ENCODE data around the gene HOXD3. TPM values are rescaled to one million over a fixed set of nuclear protein-coding genes. Genes with fewer than 3 reads are reported as not detected.

The HOXD3 gene
- total and polyA plus RNA-seq, 7 experiments from 2014 or later: not detected

DNA sequence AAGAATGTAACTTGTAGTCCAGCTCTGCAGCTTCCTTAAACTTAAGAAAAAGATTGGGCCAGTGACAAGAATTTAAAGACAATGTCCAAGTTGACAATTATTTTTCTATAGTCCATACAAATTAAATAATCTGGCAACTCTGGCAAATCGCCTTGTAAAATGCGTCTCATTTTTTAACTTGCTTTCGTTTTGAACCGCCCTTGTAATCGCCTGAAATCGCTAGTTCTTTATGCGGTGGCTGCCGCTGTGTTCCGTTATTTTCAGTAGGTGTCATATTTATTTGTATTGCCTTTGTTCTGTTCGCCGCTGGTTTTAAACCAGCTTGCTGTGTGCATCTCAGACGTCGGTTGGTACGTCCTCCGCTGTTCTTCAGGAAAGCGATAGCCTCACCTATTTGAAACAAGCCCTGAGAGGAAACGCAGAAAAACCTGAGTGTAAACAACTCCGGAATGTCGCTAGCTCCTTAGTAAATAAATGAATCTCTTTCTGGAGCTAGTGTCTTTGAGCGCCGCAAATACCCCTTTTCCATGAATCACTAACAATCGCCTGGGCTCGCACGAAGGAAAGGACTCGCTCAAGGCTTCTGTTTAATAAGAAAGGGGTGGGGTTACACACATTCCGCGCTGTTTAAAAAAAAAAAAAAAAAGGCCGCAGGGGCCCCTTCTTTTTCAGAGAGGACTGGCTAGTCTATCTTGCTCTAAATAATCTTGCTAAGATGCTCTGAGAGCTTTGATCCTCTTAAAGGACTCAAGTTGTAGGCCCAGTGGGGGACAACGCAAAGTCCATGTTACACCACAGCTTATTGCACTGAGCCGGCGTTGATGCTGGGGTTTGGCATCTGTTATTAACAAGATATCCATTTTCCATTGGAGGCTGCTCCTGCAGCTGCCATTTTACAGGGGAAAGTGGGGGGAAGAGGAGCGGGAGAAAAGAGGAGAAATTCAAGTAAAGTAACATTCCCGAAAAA lies 24.6 kb upstream of the HOXD3 start:
- peaks cover 3 to 16% of the 10 kb centered on the region in 2 donors for H3K4me1 ChIP-seq (ENCODE audit: control insufficient read depth in 2 of 2, insufficient read depth in 2 of 2, low read length in 2 of 2)
- peak overlapping the region; percentile 65 to 92 (median 75) for H3K4me3 Mint-ChIP-seq
- DNase-seq (no peak), ATAC-seq (no peak)
- H3K36me3 Mint-ChIP-seq: peaks cover 0 to 5% (median 0%) of the 10 kb centered on the region in 5 donors
- no peaks in the 10 kb centered on the region for H3K36me3 ChIP-seq (ENCODE audit: control insufficient read depth in 2 of 3, insufficient read depth in 3 of 3, low read length in 3 of 3)
- peak overlapping the region in 4 of 9 donors; percentile 6 to 57 (median 28) for H3K27ac Mint-ChIP-seq
- H3K4me3 ChIP-seq (ENCODE audit: low read length): peak overlapping the region; percentile 38
- peaks cover 0 to 39% (median 8%) of the 10 kb centered on the region in 11 donors for H3K9me3 Mint-ChIP-seq
- ChIA-PET CTCF (interaction anchor here (0.6 to 2.3 kb wide), 4 partner anchors 322 to 1016 kb away, joined by 3 to 12 read pairs (median 3); no protein-coding TSS in a partner anchor), POLR2A (interaction anchor here (0.6 to 1.4 kb wide), 3 partner anchors 13 to 1042 kb away, joined by 3 to 4 read pairs (median 3); no protein-coding TSS in a partner anchor)
- H3K4me1 Mint-ChIP-seq: peaks cover 17 to 53% (median 49%) of the 10 kb centered on the region in 7 donors
- no peak overlapping the region for H3K27ac ChIP-seq (ENCODE audit: low read depth, low read length)
- intact Hi-C loops (cut with micrococcal nuclease): loop anchor here (2.0 to 10.0 kb wide), 6 partner anchors 24 to 1632 kb away; partner anchors contain the start of genes HOXD12 (in 1 of the 2) and HOXD3 (in 1 of the 2)
- peaks cover 78 to 85% (median 83%) of the 10 kb centered on the region in 5 donors for H3K27me3 Mint-ChIP-seq
- H3K27me3 ChIP-seq (ENCODE audit: control insufficient read depth in 2 of 2, insufficient read depth in 2 of 2, low read length in 2 of 2): peaks cover 42 to 71% of the 10 kb centered on the region in 2 donors
- no peaks in the 10 kb centered on the region for H3K9me3 ChIP-seq (ENCODE audit: control insufficient read depth in 2 of 3, low read length in 3 of 3)

DNA sequence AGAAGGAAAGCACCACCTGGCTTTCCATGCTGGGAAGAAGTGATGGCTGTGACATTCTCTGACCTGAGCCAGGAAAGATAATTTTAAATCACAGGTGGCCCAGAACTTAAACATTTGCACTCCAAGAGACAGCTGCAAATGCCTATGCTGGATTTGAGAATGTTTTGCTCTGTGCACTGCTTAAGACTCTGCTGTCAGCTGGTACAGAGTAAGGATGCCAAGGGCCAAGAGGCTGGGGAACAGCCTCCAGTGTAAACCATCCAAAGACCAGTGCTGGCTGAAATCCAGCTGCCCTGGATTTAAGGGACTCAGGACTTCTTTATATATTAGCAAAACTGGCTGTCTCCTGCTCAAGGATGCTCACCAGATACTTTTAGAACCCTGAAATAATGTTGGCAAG lies 23.7 kb upstream of the HOXD3 start:
- peaks cover 0 to 5% (median 1%) of the 10 kb centered on the region in 5 donors for H3K36me3 Mint-ChIP-seq
- H3K4me3 Mint-ChIP-seq: no peak overlapping the region
- ChIA-PET CTCF (interaction anchor here (0.7 to 2.3 kb wide), 2 partner anchors 8 to 321 kb away, joined by 5 to 12 read pairs; no protein-coding TSS in a partner anchor), POLR2A (interaction anchor here (1.4 kb wide), 1 partner anchor 12 kb away, joined by 3 read pairs; no protein-coding TSS in a partner anchor)
- peaks cover 0 to 43% (median 10%) of the 10 kb centered on the region in 11 donors for H3K9me3 Mint-ChIP-seq
- no peak overlapping the region for H3K27ac Mint-ChIP-seq
- DNase-seq: no peak
- no peak overlapping the region for H3K27ac ChIP-seq (ENCODE audit: low read depth, low read length)
- peaks cover 3 to 16% of the 10 kb centered on the region in 2 donors for H3K4me1 ChIP-seq (ENCODE audit: control insufficient read depth in 2 of 2, insufficient read depth in 2 of 2, low read length in 2 of 2)
- H3K4me3 ChIP-seq (ENCODE audit: low read length): no peak overlapping the region
- no peaks in the 10 kb centered on the region for H3K36me3 ChIP-seq (ENCODE audit: control insufficient read depth in 2 of 3, insufficient read depth in 3 of 3, low read length in 3 of 3)
- ATAC-seq: no peak
- H3K27me3 ChIP-seq (ENCODE audit: control insufficient read depth in 2 of 2, insufficient read depth in 2 of 2, low read length in 2 of 2): peaks cover 40 to 71% of the 10 kb centered on the region in 2 donors
- H3K27me3 Mint-ChIP-seq: peaks cover 78 to 85% (median 83%) of the 10 kb centered on the region in 5 donors
- no peaks in the 10 kb centered on the region for H3K9me3 ChIP-seq (ENCODE audit: control insufficient read depth in 2 of 3, low read length in 3 of 3)
- peaks cover 9 to 52% (median 48%) of the 10 kb centered on the region in 7 donors for H3K4me1 Mint-ChIP-seq
- intact Hi-C loops (cut with micrococcal nuclease): loop anchor here (2.0 to 10.0 kb wide), 6 partner anchors 23 to 1631 kb away; partner anchors contain the start of genes HOXD12 (in 1 of the 2) and HOXD3 (in 1 of the 2)

DNA sequence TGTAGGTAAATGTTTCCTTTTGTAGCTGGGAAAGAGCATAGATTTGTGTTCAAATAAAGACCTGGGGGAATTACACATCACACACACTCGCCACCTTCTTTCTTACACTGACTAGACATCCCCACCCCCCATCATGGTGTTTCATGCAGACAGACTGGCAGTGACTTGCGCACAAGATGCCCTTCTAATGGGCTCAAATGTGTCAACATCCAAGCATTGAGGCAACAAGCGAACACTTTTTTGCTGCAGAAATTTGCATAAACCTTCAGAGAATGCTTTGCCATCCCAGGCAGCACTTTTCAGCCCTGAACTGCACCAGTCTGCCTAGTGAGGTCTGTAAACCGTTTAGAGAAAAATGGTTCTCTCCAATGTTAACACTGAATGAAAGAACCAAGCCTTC lies 23.1 kb upstream of the HOXD3 start:
- peaks cover 0 to under 1% (median 0%) of the 10 kb centered on the region in 3 experiments for H3K9me3 ChIP-seq (ENCODE audit: control insufficient read depth in 2 of 3, low read length in 3 of 3)
- intact Hi-C loops (cut with micrococcal nuclease): loop anchor here (5.0 to 10.0 kb wide), 4 partner anchors 37 to 1631 kb away; partner anchors contain the start of gene HOXD12 (in 1 of the 2)
- peaks cover 0 to 49% (median 16%) of the 10 kb centered on the region in 11 donors for H3K9me3 Mint-ChIP-seq
- no peak overlapping the region for H3K4me3 ChIP-seq (ENCODE audit: low read length)
- H3K36me3 ChIP-seq (ENCODE audit: control insufficient read depth in 2 of 3, insufficient read depth in 3 of 3, low read length in 3 of 3): no peaks in the 10 kb centered on the region
- H3K27me3 ChIP-seq (ENCODE audit: control insufficient read depth in 2 of 2, insufficient read depth in 2 of 2, low read length in 2 of 2): peaks cover 43 to 71% of the 10 kb centered on the region in 2 donors
- no peak overlapping the region for H3K4me3 Mint-ChIP-seq
- peaks cover 78 to 85% (median 83%) of the 10 kb centered on the region in 5 donors for H3K27me3 Mint-ChIP-seq
- H3K27ac ChIP-seq (ENCODE audit: low read depth, low read length): no peak overlapping the region
- ATAC-seq (no peak), DNase-seq (no peak)
- ChIA-PET POLR2A (no interaction called here), CTCF (interaction anchor here (0.7 kb wide), 1 partner anchor 9 kb away, joined by 5 read pairs; no protein-coding TSS in a partner anchor)
- H3K4me1 Mint-ChIP-seq: peaks cover 13 to 52% (median 46%) of the 10 kb centered on the region in 7 donors
- H3K27ac Mint-ChIP-seq: no peak overlapping the region
- peaks cover 0 to 9% (median 1%) of the 10 kb centered on the region in 5 donors for H3K36me3 Mint-ChIP-seq
- H3K4me1 ChIP-seq (ENCODE audit: control insufficient read depth in 2 of 2, insufficient read depth in 2 of 2, low read length in 2 of 2): peaks cover 3 to 20% of the 10 kb centered on the region in 2 donors

DNA sequence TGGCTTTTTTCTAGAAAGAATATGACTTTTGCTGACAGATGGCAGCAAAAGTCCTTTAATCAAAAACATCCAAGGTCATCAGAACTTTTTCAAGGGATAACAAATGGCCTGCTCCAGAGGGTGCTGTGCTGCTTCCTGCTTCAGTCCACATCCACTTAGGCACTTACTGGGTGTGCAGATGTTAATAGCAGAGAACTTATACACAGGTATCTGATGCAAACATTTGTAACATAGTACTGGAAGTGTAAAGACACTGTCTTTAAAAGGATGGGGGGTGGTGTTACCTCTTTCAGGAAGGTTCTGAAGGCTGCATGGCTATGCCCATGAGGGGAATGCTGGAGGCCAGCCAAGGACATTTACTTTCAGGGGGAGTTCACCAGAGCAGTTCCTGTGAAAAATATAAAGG lies 22.1 kb upstream of the HOXD3 start:
- H3K4me1 ChIP-seq (ENCODE audit: control insufficient read depth in 2 of 2, insufficient read depth in 2 of 2, low read length in 2 of 2): peaks cover 3 to 24% of the 10 kb centered on the region in 2 donors
- H3K27ac ChIP-seq (ENCODE audit: low read depth, low read length): no peak overlapping the region
- no peak for DNase-seq
- Mint-ChIP-seq H3K27ac (no peak overlapping the region), H3K36me3 (peaks cover 0 to 11% (median 1%) of the 10 kb centered on the region in 5 donors), H3K27me3 (peaks cover 86 to 91% (median 91%) of the 10 kb centered on the region in 5 donors), H3K4me1 (peaks cover 16 to 59% (median 53%) of the 10 kb centered on the region in 7 donors), H3K9me3 (peaks cover 0 to 58% (median 22%) of the 10 kb centered on the region in 11 donors), H3K4me3 (peak overlapping the region in 7 of 10 donors; percentile 10 to 76 (median 69))
- H3K4me3 ChIP-seq (ENCODE audit: low read length): no peak overlapping the region
- H3K9me3 ChIP-seq (ENCODE audit: control insufficient read depth in 2 of 3, low read length in 3 of 3): peaks cover 0 to 5% (median 0%) of the 10 kb centered on the region in 3 experiments
- ChIA-PET CTCF (no interaction called here), POLR2A (no interaction called here)
- intact Hi-C loops (cut with micrococcal nuclease): loop anchor here in 1 of 2 donors (10.0 kb wide), 1 partner anchor 1630 kb away; no protein-coding TSS in a partner anchor
- ATAC-seq: no peak
- H3K36me3 ChIP-seq (ENCODE audit: control insufficient read depth in 2 of 3, insufficient read depth in 3 of 3, low read length in 3 of 3): no peaks in the 10 kb centered on the region
- H3K27me3 ChIP-seq (ENCODE audit: control insufficient read depth in 2 of 2, insufficient read depth in 2 of 2, low read length in 2 of 2): peaks cover 43 to 74% of the 10 kb centered on the region in 2 donors

DNA sequence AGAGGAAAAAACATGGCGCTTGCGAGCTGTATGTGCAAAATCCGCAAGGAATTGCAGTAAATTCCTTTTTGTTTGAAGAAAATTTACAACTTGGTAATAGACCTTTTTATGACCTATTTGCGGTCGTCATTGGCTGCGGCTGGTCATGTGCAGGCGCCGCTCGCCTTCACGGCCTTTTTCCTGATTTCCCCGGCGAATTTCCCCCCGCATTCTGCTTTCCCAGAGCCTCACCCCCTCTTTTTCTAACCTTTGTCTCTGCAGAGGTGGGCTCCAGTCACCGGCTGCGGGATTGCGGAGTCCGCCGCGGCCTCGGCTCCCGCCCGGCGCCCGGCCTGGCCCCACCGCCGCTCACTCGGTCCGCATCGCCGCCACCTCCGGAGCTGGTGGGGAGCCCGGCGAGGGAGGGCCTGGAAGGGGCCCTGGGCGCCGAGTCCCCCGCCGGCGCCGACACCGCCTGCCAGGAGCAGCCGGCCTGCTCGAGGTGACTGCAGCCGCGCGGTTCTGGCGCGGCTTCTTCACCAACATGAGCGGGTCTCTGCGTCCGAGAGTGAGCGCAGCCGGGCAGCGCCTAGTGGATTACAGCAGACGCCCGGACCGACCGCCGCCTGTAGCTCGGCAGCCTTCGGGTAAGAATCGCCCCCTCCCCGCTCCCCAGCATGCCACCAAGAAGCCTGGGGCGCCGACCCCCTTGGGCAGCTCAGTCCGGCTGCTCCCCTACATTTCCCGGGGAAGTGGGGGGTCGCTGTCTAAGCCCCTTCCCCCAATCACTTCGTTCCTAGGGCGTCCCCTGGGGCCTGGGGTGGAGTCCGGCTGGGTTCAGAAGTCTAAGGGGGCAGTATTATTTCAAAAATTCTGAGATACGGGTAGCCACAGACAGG lies 20.5 kb upstream of the HOXD3 start:
- Histone ChIP-seq H3K4me1 (ENCODE audit: control insufficient read depth in 2 of 2, insufficient read depth in 2 of 2, low read length in 2 of 2) (peaks cover 3 to 28% of the 10 kb centered on the region in 2 donors), H3K27ac (ENCODE audit: low read depth, low read length) (no peak overlapping the region), H3K27me3 (ENCODE audit: control insufficient read depth in 2 of 2, insufficient read depth in 2 of 2, low read length in 2 of 2) (peaks cover 33 to 77% of the 10 kb centered on the region in 2 donors), H3K9me3 (ENCODE audit: control insufficient read depth in 2 of 3, low read length in 3 of 3) (peaks cover 0 to 5% (median 0%) of the 10 kb centered on the region in 3 experiments), H3K4me3 (ENCODE audit: low read length) (no peak overlapping the region), H3K36me3 (ENCODE audit: control insufficient read depth in 2 of 3, insufficient read depth in 3 of 3, low read length in 3 of 3) (no peaks in the 10 kb centered on the region)
- H3K27me3 Mint-ChIP-seq: peaks cover 86 to 93% (median 90%) of the 10 kb centered on the region in 5 donors
- intact Hi-C loops (cut with micrococcal nuclease): loop anchor here in 1 of 2 donors (10.0 kb wide), 1 partner anchor 1628 kb away; no protein-coding TSS in a partner anchor
- peaks cover 0 to 53% (median 22%) of the 10 kb centered on the region in 11 donors for H3K9me3 Mint-ChIP-seq
- CTCF ChIA-PET: no interaction called here
- POLR2A ChIA-PET: interaction anchor here (0.6 kb wide), 1 partner anchor 210 kb away, joined by 3 read pairs; no protein-coding TSS in a partner anchor
- no peak overlapping the region for H3K27ac Mint-ChIP-seq
- H3K4me1 Mint-ChIP-seq: peaks cover 7 to 60% (median 50%) of the 10 kb centered on the region in 7 donors
- peaks cover 0 to 7% (median 1%) of the 10 kb centered on the region in 5 donors for H3K36me3 Mint-ChIP-seq
- DNase-seq (peak in 1 of 9 donors; percentile 20), ATAC-seq (no peak)
- H3K4me3 Mint-ChIP-seq: peak overlapping the region in 8 of 10 donors; percentile 37 to 75 (median 68)
